MM.1S (cell line): ENCODE data around the gene FAM174C.

ENCODE experiments used
- CTCF ChIP-seq: fragments of 300-600 bp; sonication (generic); IDR thresholded peaks from 2 replicates; pipeline ENCODE4 v1.5.1; 2016; ENCODE audit warnings: antibody characterized with exemption, low read length, mixed read lengths
- EZH2 ChIP-seq: fragments of 300-600 bp; sonication (generic); optimal IDR thresholded peaks from 2 replicates; pipeline ENCODE3; 2017; ENCODE audit warnings: low read depth, mild to moderate bottlenecking, antibody characterized with exemption, low read length, mixed read lengths
- EZH2phosphoT487 ChIP-seq: fragments of 300-600 bp; sonication (generic); IDR thresholded peaks from 2 replicates; pipeline ENCODE4 v1.6.1; 2018; ENCODE audit warnings: antibody characterized with exemption, low read length

GRCh38 chr19:1234051-1234954, 41.0 kb upstream of the FAM174C start:
- TF ChIP-seq CTCF = no peak
- TF ChIP-seq EZH2phosphoT487 = no peak
- no peak for TF ChIP-seq EZH2
